ENCODE results near the gene LRRC27. TPM values are rescaled to one million over a fixed set of nuclear protein-coding genes. Genes with fewer than 3 reads are reported as not detected.

LRRC27 gene
- total RNA-seq, 1 donor from 2014 or later = 9.3 TPM

DNA sequence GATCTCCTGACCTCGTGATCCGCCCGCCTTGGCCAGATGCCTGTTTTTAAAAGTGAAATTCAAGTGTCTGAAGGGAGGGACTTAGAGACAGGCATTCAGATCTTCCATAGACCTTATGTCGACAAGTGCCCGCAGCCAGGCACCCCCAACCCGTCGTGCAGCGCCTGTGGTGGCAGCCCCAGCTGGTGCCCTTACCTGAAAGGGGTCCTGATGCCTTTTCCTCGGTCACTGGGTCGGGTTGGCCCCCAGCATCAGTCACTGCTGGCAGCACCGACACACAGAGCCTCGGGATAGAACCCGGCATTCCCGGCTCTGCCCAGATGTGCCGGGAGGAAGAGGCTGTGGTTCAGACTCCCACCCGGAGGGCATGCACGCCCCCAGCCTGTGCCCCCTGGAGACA, 23.3 kb downstream of the LRRC27 start:
- DNase-seq (ENCODE audit: low read depth) = no peak

DNA sequence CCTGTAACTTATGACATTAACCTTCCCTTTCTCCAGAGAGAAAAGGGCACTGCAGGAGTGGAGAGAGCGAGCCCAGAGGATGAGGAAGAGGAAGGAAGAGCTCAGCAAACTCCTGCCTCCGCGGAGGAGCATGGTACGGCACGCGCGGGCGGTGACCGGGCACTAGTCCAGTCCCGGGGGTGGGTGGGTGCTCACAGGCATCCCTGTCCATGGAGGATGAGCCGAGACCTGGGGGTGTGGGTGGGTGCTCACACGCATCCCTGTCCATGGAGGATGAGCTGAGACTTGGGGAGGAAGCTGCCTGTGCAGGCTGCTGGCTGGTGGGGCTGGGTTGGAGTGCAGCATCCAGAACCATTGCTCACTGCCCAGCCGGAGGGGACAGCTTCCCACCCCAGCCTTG, 23.8 kb downstream of the LRRC27 start:
- no peak for DNase-seq (ENCODE audit: low read depth)

GRCh38 chr10:132356621-132357195, 24.7 kb downstream of the LRRC27 start:
- no peak for DNase-seq (ENCODE audit: low read depth)

GRCh38 chr10:132357286-132358058, 25.5 kb downstream of the LRRC27 start:
- no peak for DNase-seq (ENCODE audit: low read depth)

GRCh38 chr10:132359305-132360040, 27.5 kb downstream of the LRRC27 start:
- no peak for DNase-seq (ENCODE audit: low read depth)

- no peak for DNase-seq (ENCODE audit: low read depth)
Observed at GRCh38 chr10:132360766-132361447, 28.9 kb downstream of the LRRC27 start.

DNA sequence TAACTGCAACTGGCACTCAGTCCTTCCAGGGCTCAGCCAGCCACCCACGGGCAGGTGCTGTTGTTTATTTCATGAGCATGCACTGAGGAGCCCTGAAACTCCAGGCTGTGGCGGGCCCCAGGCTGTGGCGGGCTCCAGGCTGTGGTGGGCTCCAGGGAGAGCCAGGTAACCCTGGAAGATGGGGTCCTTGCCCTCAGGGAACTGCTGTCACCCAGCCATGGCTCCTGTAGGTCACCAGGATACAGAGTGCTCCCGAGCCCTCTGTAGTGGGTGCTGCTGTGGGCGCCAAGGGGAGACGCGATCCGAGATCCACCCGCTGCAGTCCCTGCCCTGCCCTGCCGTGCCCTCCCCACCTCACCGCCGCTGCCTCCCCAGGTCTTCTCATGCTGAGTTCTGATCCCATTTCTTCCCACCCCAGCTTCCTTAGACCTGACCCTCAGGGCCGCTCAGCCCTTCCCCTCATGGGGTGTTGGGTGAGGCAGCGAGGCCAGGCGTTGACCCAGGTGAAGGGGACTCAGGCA, 29.6 kb downstream of the LRRC27 start:
- DNase-seq (ENCODE audit: low read depth) = no peak

DNA sequence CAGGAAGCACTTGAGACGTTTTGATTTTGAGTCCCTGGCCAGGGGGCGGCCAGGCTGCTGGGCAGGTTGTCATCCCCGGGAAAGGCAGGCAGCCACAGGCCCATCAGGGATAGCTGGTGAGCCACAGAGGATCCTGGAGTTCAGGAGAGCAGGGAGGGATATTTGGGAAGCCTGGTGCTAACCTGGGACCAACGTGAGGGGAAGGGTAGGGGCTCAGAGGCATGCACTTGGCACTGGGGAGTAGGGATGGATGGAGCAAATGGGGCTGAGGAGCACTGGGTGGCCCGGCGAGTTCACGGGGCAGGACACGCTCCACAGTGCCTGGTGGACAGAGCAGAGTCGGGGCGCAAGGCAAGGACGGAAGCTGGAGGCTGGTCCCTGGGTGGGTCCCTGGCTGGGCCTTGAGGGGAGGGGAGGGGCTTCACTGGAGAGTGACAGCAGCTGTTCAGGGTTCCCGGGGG, 30.2 kb downstream of the LRRC27 start:
- DNase-seq (ENCODE audit: low read depth) = no peak

GRCh38 chr10:132363376-132363775, 31.4 kb downstream of the LRRC27 start:
- no peak for DNase-seq (ENCODE audit: low read depth)

DNA sequence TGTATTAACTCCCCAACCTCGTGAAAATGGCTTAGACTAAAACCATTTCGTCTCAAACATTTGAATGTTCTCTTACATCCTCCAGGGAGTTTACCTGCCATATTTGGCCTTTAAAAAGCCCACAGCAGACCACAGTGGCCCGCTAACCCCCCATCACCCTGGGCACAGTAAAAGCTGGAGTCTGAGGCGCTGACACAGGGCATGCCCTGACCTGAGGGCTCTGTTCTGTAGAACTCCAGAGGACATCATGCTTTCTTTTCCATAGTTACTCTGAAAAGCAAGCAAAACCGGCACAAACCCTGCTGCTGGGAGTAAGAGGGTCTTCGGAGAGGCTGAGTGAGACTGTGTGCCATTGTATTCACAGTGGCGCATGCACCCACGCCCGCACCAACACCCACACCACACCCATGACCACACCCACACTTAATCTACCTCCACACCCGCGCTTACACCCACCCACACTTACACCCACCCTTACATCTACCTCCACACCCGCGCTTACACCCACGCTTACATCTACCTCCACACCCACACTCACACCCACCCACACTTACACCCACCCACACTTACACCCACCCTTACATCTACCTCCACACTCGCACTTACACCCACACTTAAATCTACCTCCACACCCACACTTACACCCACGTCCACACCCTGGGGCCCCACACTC, 32.1 kb downstream of the LRRC27 start:
- DNase-seq (ENCODE audit: low read depth) = no peak

GRCh38 chr10:132364594-132364970, 32.6 kb downstream of the LRRC27 start:
- DNase-seq (ENCODE audit: low read depth) = no peak

- DNase-seq (ENCODE audit: low read depth) = no peak
Observed at GRCh38 chr10:132365102-132365501, 33.1 kb downstream of the LRRC27 start.

GRCh38 chr10:132366006-132366405, 34.0 kb downstream of the LRRC27 start:
- DNase-seq (ENCODE audit: low read depth) = no peak

GRCh38 chr10:132366499-132366898, 34.5 kb downstream of the LRRC27 start:
- no peak for DNase-seq (ENCODE audit: low read depth)

GRCh38 chr10:132368391-132368790, 36.4 kb downstream of the LRRC27 start:
- no peak for DNase-seq (ENCODE audit: low read depth)

GRCh38 chr10:132368881-132369635, 37.1 kb downstream of the LRRC27 start:
- DNase-seq (ENCODE audit: low read depth) = no peak

DNA sequence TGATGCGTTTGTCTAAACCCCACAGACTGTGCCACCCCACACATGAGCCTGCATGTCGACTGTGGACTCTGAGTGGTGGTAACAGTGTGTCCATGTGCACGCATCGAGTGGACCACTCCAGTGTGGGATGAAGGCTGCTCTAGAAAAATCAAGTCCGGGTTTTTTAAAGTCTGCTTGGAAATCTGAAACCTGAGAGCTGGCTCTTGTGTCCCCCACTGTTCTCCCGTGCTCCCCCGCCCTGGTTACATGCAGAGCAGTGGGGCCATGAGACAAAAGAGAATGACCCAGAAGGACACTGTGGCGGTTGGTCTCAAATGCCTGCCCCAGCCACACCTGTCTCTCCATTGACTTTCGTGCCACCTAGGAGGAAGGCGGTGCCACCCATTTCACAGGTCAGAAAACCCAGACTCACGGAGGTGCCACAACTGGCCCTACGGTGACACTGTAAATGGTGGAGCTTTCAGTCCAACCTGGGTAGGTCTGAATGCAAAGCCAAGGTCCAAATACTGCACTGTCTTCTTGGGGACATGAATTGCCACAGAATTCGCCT, 37.7 kb downstream of the LRRC27 start:
- no peak for DNase-seq (ENCODE audit: low read depth)

GRCh38 chr10:132370426-132371340, 38.7 kb downstream of the LRRC27 start:
- no peak for DNase-seq (ENCODE audit: low read depth)

- no peak for DNase-seq (ENCODE audit: low read depth)
Observed at GRCh38 chr10:132371641-132372081, 39.7 kb downstream of the LRRC27 start.

Data from myocyte (in vitro differentiated cells).